Muscle of arm (tissue), 12 donors: ENCODE data around the gene CLOCK. TPM values are rescaled to one million over a fixed set of nuclear protein-coding genes. Genes with fewer than 3 reads are reported as not detected.

Experiments
- DNase-seq: peaks from one replicate; pipeline ENCODE4 v3.0.0-alpha.2; 2013
- polyA plus RNA-seq, 12 donors: library from polyadenylated mRNA; unstranded; fragments of 120-200 nt; gene quantifications; one replicate each; pipeline ENCODE4 v1.2.1, GENCODE V29; 2013; ENCODE audit not compliant: insufficient read length in 12 of 12

Gene CLOCK
- polyA plus RNA-seq, 12 donors: 13.8 to 39.9 (median 18.1) TPM

GRCh38 chr4:55416176-55416575 is 130.5 kb downstream of the CLOCK start:
- DNase-seq: no peak

- DNase-seq: no peak
Measured at GRCh38 chr4:55411621-55412020, 135.1 kb downstream of the CLOCK start.

- DNase-seq: no peak
Measured at GRCh38 chr4:55410431-55410830, 136.3 kb downstream of the CLOCK start.

- no peak for DNase-seq
Measured at GRCh38 chr4:55409468-55410171, 137.1 kb downstream of the CLOCK start.

- no peak for DNase-seq
Measured at GRCh38 chr4:55407764-55408163, 138.9 kb downstream of the CLOCK start.

GRCh38 chr4:55407119-55407518 is 139.6 kb downstream of the CLOCK start:
- no peak for DNase-seq

GRCh38 chr4:55406545-55406944 is 140.2 kb downstream of the CLOCK start:
- DNase-seq: no peak

- DNase-seq: no peak
Measured at GRCh38 chr4:55405073-55405472, 141.6 kb downstream of the CLOCK start.

- no peak for DNase-seq
Measured at GRCh38 chr4:55399581-55399980, 147.1 kb downstream of the CLOCK start.

GRCh38 chr4:55398966-55399365 is 147.7 kb downstream of the CLOCK start:
- no peak for DNase-seq

- no peak for DNase-seq
Measured at GRCh38 chr4:55398461-55398860, 148.2 kb downstream of the CLOCK start.

GRCh38 chr4:55397520-55398321 is 149.0 kb downstream of the CLOCK start:
- DNase-seq: no peak

GRCh38 chr4:55397126-55397436 is 149.6 kb downstream of the CLOCK start:
- DNase-seq: peak; percentile 31

- DNase-seq: peak; percentile 60
Measured at GRCh38 chr4:55396308-55397125, 150.2 kb downstream of the CLOCK start.

GRCh38 chr4:55395529-55396307 is 151.0 kb downstream of the CLOCK start, which contains the start of gene TMEM165:
Gene TMEM165 (plus strand): TSS chr4:55395957. CDS start chr4:55396190, 233 bp downstream.
- DNase-seq: peak; percentile 88

- no peak for DNase-seq
Measured at GRCh38 chr4:55395218-55395528, 151.5 kb downstream of the CLOCK start.

GRCh38 chr4:55393461-55394320 is 153.0 kb downstream of the CLOCK start:
- no peak for DNase-seq

- DNase-seq: no peak
Measured at GRCh38 chr4:55386840-55387239, 159.9 kb downstream of the CLOCK start.

- DNase-seq: no peak
Measured at GRCh38 chr4:55386073-55386472, 160.6 kb downstream of the CLOCK start.

GRCh38 chr4:55385201-55385649 is 161.5 kb downstream of the CLOCK start:
- DNase-seq: no peak
